ENCODE measurements around the gene NMT2. TPM values are rescaled to one million over a fixed set of nuclear protein-coding genes. Genes with fewer than 3 reads are reported as not detected.

The NMT2 gene
- total RNA-seq, 1 experiment from 2014 or later: 14.3 TPM

DNA sequence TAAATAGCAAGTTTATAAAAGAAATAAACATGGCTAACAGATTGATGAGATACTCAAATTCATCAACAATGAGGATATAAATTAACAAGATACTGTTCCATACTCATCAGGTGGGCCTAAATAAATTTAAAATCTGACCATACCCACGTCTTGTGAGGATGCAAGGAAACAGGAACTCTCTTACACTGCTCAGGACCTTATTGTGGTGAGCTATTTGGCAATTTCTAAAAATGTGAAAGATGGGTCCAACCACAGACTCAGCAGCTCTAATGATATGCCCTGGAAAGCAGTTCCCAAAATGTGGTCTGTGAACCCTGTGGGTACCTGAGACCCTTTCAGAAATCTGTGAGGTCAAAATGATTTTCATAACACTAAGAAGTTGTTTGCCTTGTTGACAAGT is 49.9 kb downstream of the NMT2 start:
- CTCF ChIA-PET: no interaction called here
- POLR2A ChIA-PET: interaction anchor here (0.7 kb wide), 1 partner anchor 15 kb away, joined by 21 read pairs; no protein-coding TSS in a partner anchor
- Histone ChIP-seq H3K27ac (ENCODE audit: low read length) (no peak overlapping the region), H3K36me3 (ENCODE audit: control insufficient read depth, insufficient read depth, low read length) (no peaks in the 10 kb centered on the region; the same call in 1 of the 2 replicates), H3K27me3 (ENCODE audit: control insufficient read depth, insufficient read depth, low read length) (no peaks in the 10 kb centered on the region), H3K4me1 (ENCODE audit: control insufficient read depth, insufficient read depth, low read length) (no peaks in the 10 kb centered on the region), H3K9me3 (ENCODE audit: control insufficient read depth, insufficient read depth, low read depth, low read length) (no peaks in the 10 kb centered on the region), H3K4me3 (ENCODE audit: low read depth in 2 of 2, low read length in 2 of 2) (no peak overlapping the region)
- intact Hi-C loops (cut with micrococcal nuclease; ENCODE audit: unreplicated experiment): no loop called here
- ATAC-seq (no peak), DNase-seq (ENCODE audit: low read depth, low spot score) (no peak)
- in situ Hi-C loops (cut with HindIII; ENCODE audit: low pct_unique_long_range_greater_than_20kb, low sequenced_read_pairs): no loop called here
- TF ChIP-seq POLR2AphosphoS5 (IDR thresholded peaks at IDR 0.05; ENCODE audit: low read depth, low read length): no peak
- TF ChIP-seq, protein P1, sequence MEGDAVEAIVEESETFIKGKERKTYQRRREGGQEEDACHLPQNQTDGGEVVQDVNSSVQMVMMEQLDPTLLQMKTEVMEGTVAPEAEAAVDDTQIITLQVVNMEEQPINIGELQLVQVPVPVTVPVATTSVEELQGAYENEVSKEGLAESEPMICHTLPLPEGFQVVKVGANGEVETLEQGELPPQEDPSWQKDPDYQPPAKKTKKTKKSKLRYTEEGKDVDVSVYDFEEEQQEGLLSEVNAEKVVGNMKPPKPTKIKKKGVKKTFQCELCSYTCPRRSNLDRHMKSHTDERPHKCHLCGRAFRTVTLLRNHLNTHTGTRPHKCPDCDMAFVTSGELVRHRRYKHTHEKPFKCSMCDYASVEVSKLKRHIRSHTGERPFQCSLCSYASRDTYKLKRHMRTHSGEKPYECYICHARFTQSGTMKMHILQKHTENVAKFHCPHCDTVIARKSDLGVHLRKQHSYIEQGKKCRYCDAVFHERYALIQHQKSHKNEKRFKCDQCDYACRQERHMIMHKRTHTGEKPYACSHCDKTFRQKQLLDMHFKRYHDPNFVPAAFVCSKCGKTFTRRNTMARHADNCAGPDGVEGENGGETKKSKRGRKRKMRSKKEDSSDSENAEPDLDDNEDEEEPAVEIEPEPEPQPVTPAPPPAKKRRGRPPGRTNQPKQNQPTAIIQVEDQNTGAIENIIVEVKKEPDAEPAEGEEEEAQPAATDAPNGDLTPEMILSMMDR (IDR thresholded peaks at IDR 0.05): no peak
- no peak for TF ChIP-seq SIN3A (IDR thresholded peaks at IDR 0.05; ENCODE audit: borderline replicate concordance, insufficient read depth, low read depth, low read length)
- no peak for TF ChIP-seq TCF7L2 (IDR thresholded peaks at IDR 0.05; ENCODE audit: low read depth, low read length)
- no TSS peak for BruUV-seq (replicated peaks)

DNA sequence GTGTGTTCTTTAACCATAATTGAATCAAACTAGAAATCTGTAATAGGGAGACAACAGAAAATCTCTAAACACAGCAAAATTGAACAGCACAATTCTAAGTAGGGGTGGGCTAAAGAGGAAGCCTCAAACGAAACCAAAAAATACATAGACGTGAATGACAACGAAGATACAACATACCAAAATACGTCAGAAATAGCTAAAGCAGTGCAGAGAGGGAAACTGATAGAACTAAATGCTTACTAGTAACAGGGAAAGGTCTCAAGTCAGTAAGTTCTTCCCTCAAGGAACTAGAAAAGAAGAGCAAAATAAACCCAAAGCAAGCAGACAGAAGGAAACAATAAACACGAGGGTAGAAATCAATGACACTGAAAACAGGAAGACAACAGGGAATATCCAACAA is 52.3 kb downstream of the NMT2 start:
- no peaks in the 10 kb centered on the region for H3K9me3 ChIP-seq (ENCODE audit: control insufficient read depth, insufficient read depth, low read depth, low read length)
- H3K4me3 ChIP-seq (ENCODE audit: low read depth in 2 of 2, low read length in 2 of 2): no peak overlapping the region
- BruUV-seq (replicated peaks): no TSS peak
- H3K27me3 ChIP-seq (ENCODE audit: control insufficient read depth, insufficient read depth, low read length): no peaks in the 10 kb centered on the region
- CTCF ChIA-PET: no interaction called here
- no peak for TF ChIP-seq TCF7L2 (IDR thresholded peaks at IDR 0.05; ENCODE audit: low read depth, low read length)
- TF ChIP-seq, protein P2, sequence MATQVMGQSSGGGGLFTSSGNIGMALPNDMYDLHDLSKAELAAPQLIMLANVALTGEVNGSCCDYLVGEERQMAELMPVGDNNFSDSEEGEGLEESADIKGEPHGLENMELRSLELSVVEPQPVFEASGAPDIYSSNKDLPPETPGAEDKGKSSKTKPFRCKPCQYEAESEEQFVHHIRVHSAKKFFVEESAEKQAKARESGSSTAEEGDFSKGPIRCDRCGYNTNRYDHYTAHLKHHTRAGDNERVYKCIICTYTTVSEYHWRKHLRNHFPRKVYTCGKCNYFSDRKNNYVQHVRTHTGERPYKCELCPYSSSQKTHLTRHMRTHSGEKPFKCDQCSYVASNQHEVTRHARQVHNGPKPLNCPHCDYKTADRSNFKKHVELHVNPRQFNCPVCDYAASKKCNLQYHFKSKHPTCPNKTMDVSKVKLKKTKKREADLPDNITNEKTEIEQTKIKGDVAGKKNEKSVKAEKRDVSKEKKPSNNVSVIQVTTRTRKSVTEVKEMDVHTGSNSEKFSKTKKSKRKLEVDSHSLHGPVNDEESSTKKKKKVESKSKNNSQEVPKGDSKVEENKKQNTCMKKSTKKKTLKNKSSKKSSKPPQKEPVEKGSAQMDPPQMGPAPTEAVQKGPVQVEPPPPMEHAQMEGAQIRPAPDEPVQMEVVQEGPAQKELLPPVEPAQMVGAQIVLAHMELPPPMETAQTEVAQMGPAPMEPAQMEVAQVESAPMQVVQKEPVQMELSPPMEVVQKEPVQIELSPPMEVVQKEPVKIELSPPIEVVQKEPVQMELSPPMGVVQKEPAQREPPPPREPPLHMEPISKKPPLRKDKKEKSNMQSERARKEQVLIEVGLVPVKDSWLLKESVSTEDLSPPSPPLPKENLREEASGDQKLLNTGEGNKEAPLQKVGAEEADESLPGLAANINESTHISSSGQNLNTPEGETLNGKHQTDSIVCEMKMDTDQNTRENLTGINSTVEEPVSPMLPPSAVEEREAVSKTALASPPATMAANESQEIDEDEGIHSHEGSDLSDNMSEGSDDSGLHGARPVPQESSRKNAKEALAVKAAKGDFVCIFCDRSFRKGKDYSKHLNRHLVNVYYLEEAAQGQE (IDR thresholded peaks at IDR 0.05; ENCODE audit: insufficient read depth in 1 of 2, low read depth in 2 of 2, low read length in 1 of 2): no peak
- TF ChIP-seq, protein P1 (IDR thresholded peaks at IDR 0.05): no peak
- TF ChIP-seq SIN3A (IDR thresholded peaks at IDR 0.05; ENCODE audit: borderline replicate concordance, insufficient read depth, low read depth, low read length): no peak
- no peak for TF ChIP-seq POLR2AphosphoS5 (IDR thresholded peaks at IDR 0.05; ENCODE audit: low read depth, low read length)
- ATAC-seq (no peak), DNase-seq (ENCODE audit: low read depth, low spot score) (no peak)
- POLR2A ChIA-PET: no interaction called here
- H3K36me3 ChIP-seq (ENCODE audit: control insufficient read depth, insufficient read depth, low read length): no peaks in the 10 kb centered on the region; the same call in 1 of the 2 replicates
- H3K27ac ChIP-seq (ENCODE audit: low read length): no peak overlapping the region
- no peaks in the 10 kb centered on the region for H3K4me1 ChIP-seq (ENCODE audit: control insufficient read depth, insufficient read depth, low read length)
- in situ Hi-C loops (cut with HindIII; ENCODE audit: low pct_unique_long_range_greater_than_20kb, low sequenced_read_pairs) (no loop called here), intact Hi-C loops (cut with micrococcal nuclease; ENCODE audit: unreplicated experiment) (no loop called here)

All from Panc1 (cell line).